GM23338 (cell line): ENCODE results near the gene SUPT7L. TPM values are rescaled to one million over a fixed set of nuclear protein-coding genes. Genes with fewer than 3 reads are reported as not detected.

Experiments
- ATAC-seq: fragments of 200-7000 bp; cut with Tn5 transposase; 3 replicates; pipeline ENCODE4 v1.9.1; 2020
- DNase-seq: peaks from one replicate; pipeline ENCODE4 v3.0.0-alpha.2; 2015; ENCODE audit warnings: low spot score
- H2AFZ ChIP-seq: fragments of 200-600 bp; sonication (generic); 2 replicates; pipeline ENCODE4 v1.8.0; 2016; ENCODE audit warnings: antibody characterized with exemption, mild to moderate bottlenecking, moderate library complexity
- H3F3A ChIP-seq: fragments of 200-600 bp; sonication (generic); replicated peaks from 2 replicates; pipeline ENCODE4 v1.8.0; 2017; ENCODE audit warnings: antibody characterized with exemption, mixed run types, low read depth
- H3K27ac ChIP-seq: fragments of 200-600 bp; sonication (generic); 2 replicates; pipeline ENCODE4 v1.6.1; 2016; ENCODE audit warnings: low read depth
- H3K27me3 ChIP-seq: fragments of 200-600 bp; sonication (generic); 2 replicates; pipeline ENCODE4 v1.8.0; 2016; ENCODE audit warnings: mild to moderate bottlenecking, mixed run types, moderate library complexity; ENCODE audit not compliant: insufficient read depth
- H3K36me3 ChIP-seq: fragments of 200-600 bp; sonication (generic); 2 replicates; pipeline ENCODE4 v1.8.0; 2016; ENCODE audit warnings: mild to moderate bottlenecking; ENCODE audit not compliant: insufficient read depth
- H3K4me1 ChIP-seq: fragments of 200-600 bp; sonication (generic); 2 replicates; pipeline ENCODE4 v1.8.0; 2016; ENCODE audit warnings: mild to moderate bottlenecking, moderate library complexity; ENCODE audit not compliant: insufficient read depth
- H3K4me2 ChIP-seq: fragments of 200-600 bp; sonication (generic); 2 replicates; pipeline ENCODE4 v1.7.1; 2017; ENCODE audit warnings: mixed run types
- H3K4me3 ChIP-seq: fragments of 200-600 bp; sonication (generic); 2 replicates; pipeline ENCODE4 v1.6.1; 2016; ENCODE audit warnings: mixed run types
- H3K79me2 ChIP-seq: fragments of 200-600 bp; sonication (generic); replicated peaks from 2 replicates; pipeline ENCODE4 v1.8.0; 2017; ENCODE audit warnings: mild to moderate bottlenecking; ENCODE audit not compliant: insufficient read depth
- H3K9me2 ChIP-seq: fragments of 200-600 bp; sonication (generic); 2 replicates; pipeline ENCODE4 v1.8.0; 2017; ENCODE audit not compliant: insufficient read depth
- H4K20me1 ChIP-seq: fragments of 200-600 bp; sonication (generic); replicated peaks from 2 replicates; pipeline ENCODE4 v1.8.0; 2017; ENCODE audit warnings: mild to moderate bottlenecking; ENCODE audit not compliant: insufficient read depth
- H3K27ac Mint-ChIP-seq: 2 replicates; pipeline ENCODE4 v1.8.0; 2020; ENCODE audit warnings: inconsistent platforms, mild to moderate bottlenecking, moderate library complexity, mixed read lengths
- H3K27me3 Mint-ChIP-seq: 3 replicates; pipeline ENCODE4 v1.8.0; 2022; ENCODE audit warnings: low read depth, mild to moderate bottlenecking, moderate library complexity, mixed read lengths, inconsistent platforms; ENCODE audit not compliant: insufficient read depth, poor library complexity
- H3K36me3 Mint-ChIP-seq: 3 replicates; pipeline ENCODE4 v1.8.0; 2021; ENCODE audit warnings: low read depth, mild to moderate bottlenecking, inconsistent platforms, moderate library complexity, mixed read lengths
- H3K4me1 Mint-ChIP-seq: 3 replicates; pipeline ENCODE4 v1.8.0; 2020; ENCODE audit warnings: mild to moderate bottlenecking, inconsistent platforms, mixed read lengths
- H3K4me3 Mint-ChIP-seq: 3 replicates; pipeline ENCODE4 v1.8.0; 2021; ENCODE audit warnings: moderate library complexity, mild to moderate bottlenecking, inconsistent platforms, mixed read lengths
- H3K9me3 Mint-ChIP-seq: 3 replicates; pipeline ENCODE4 v1.8.0; 2020; ENCODE audit warnings: moderate library complexity, mild to moderate bottlenecking, inconsistent platforms, mixed read lengths
- CREB1 ChIP-seq: fragments of 250-450 bp; sonication (Bioruptor Pico); IDR thresholded peaks from 2 replicates; pipeline ENCODE4 v1.5.0; 2020; ENCODE audit warnings: low read depth, mild to moderate bottlenecking, moderate library complexity
- EZH2phosphoT487 ChIP-seq: fragments of 200-600 bp; sonication (generic); IDR thresholded peaks from one replicate; pipeline ENCODE4 v1.8.1; 2018; ENCODE audit warnings: antibody characterized with exemption; ENCODE audit not compliant: unreplicated experiment
- JUNB ChIP-seq: IDR thresholded peaks from one replicate; pipeline ENCODE4 v1.6.1; 2016; ENCODE audit warnings: antibody characterized with exemption; ENCODE audit not compliant: unreplicated experiment
- NANOG ChIP-seq: IDR thresholded peaks from 2 replicates; pipeline ENCODE4 v1.6.1; 2016; ENCODE audit warnings: antibody characterized with exemption, borderline replicate concordance
- POLR2AphosphoS5 ChIP-seq: IDR thresholded peaks from 2 replicates; pipeline ENCODE4 v1.6.1; 2016; ENCODE audit warnings: antibody characterized with exemption, low read depth
- STAT1 ChIP-seq: IDR thresholded peaks from one replicate; pipeline ENCODE4 v1.6.1; 2016; ENCODE audit warnings: antibody characterized with exemption; ENCODE audit not compliant: unreplicated experiment
- ZNF114 ChIP-seq: fragments of 250-450 bp; sonication (Bioruptor Pico); IDR thresholded peaks from 2 replicates; pipeline ENCODE4 v1.5.0; 2020; ENCODE audit warnings: mild to moderate bottlenecking, moderate library complexity
- ZNF331 ChIP-seq: fragments of 250-450 bp; sonication (Bioruptor Pico); IDR thresholded peaks from 2 replicates; pipeline ENCODE4 v1.5.0; 2020; ENCODE audit warnings: low read depth, mild to moderate bottlenecking, moderate library complexity
- polyA plus RNA-seq: library from polyadenylated mRNA; unstranded; fragments of >200 nt; fragmentation: Nextera tagmentation; extraction: Ambion mirVana; gene quantifications from 2 replicates; pipeline ENCODE4 v1.2.1, GENCODE V29; 2016
- total RNA-seq: library from RNA; depleted of rRNA; stranded (reverse); fragments of >200 nt; shearing (Covaris generic); gene quantifications from 2 replicates; pipeline ENCODE4 v1.2.3, GENCODE V29; 2014
- TF ChIP-seq, protein P1 (sequence below): fragments of 250-450 bp; sonication (Bioruptor Pico); IDR thresholded peaks from 2 replicates; pipeline ENCODE4 v1.5.0; 2020; ENCODE audit warnings: mild to moderate bottlenecking, moderate library complexity
- TF ChIP-seq, protein P2 (sequence below), 2 experiments: fragments of 200-600 bp in 1 of 2; sonication (generic) in 1 of 2; conservative IDR thresholded peaks; 2 replicates each; pipeline versions ENCODE4 v1.5.1 to v1.6.1; 2016 to 2017; ENCODE audit warnings: antibody characterized with exemption in 2 of 2, low read depth in 2 of 2, mild to moderate bottlenecking in 2 of 2, moderate library complexity in 1 of 2
- TF ChIP-seq, protein P3 (sequence below): IDR thresholded peaks from 2 replicates; pipeline ENCODE4 v1.6.1; 2016; ENCODE audit warnings: antibody characterized with exemption

SUPT7L gene
- total and polyA plus RNA-seq, 2 experiments from 2014 or later: 13.7 to 16.5 TPM

DNA sequence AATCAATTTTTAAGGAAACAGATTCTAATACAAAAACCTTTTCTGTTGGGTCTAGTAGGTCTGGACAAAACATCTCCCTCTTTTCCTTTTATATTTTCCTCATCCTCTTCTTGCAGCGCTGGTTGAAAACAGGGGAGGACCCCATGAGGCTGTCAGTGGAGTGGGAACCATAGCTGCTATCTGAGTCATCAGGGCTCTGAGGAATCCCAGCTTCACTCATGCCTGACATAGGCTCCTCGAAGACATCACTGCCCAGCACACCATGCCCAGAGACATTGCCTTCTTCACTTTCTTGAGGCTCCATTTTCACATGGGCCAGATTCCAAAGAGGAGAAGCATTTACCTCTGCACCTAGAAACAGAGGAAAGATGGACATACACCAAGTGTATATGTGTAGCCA lies 10.0 kb downstream of the SUPT7L start (continued):
- TF ChIP-seq, protein P1, sequence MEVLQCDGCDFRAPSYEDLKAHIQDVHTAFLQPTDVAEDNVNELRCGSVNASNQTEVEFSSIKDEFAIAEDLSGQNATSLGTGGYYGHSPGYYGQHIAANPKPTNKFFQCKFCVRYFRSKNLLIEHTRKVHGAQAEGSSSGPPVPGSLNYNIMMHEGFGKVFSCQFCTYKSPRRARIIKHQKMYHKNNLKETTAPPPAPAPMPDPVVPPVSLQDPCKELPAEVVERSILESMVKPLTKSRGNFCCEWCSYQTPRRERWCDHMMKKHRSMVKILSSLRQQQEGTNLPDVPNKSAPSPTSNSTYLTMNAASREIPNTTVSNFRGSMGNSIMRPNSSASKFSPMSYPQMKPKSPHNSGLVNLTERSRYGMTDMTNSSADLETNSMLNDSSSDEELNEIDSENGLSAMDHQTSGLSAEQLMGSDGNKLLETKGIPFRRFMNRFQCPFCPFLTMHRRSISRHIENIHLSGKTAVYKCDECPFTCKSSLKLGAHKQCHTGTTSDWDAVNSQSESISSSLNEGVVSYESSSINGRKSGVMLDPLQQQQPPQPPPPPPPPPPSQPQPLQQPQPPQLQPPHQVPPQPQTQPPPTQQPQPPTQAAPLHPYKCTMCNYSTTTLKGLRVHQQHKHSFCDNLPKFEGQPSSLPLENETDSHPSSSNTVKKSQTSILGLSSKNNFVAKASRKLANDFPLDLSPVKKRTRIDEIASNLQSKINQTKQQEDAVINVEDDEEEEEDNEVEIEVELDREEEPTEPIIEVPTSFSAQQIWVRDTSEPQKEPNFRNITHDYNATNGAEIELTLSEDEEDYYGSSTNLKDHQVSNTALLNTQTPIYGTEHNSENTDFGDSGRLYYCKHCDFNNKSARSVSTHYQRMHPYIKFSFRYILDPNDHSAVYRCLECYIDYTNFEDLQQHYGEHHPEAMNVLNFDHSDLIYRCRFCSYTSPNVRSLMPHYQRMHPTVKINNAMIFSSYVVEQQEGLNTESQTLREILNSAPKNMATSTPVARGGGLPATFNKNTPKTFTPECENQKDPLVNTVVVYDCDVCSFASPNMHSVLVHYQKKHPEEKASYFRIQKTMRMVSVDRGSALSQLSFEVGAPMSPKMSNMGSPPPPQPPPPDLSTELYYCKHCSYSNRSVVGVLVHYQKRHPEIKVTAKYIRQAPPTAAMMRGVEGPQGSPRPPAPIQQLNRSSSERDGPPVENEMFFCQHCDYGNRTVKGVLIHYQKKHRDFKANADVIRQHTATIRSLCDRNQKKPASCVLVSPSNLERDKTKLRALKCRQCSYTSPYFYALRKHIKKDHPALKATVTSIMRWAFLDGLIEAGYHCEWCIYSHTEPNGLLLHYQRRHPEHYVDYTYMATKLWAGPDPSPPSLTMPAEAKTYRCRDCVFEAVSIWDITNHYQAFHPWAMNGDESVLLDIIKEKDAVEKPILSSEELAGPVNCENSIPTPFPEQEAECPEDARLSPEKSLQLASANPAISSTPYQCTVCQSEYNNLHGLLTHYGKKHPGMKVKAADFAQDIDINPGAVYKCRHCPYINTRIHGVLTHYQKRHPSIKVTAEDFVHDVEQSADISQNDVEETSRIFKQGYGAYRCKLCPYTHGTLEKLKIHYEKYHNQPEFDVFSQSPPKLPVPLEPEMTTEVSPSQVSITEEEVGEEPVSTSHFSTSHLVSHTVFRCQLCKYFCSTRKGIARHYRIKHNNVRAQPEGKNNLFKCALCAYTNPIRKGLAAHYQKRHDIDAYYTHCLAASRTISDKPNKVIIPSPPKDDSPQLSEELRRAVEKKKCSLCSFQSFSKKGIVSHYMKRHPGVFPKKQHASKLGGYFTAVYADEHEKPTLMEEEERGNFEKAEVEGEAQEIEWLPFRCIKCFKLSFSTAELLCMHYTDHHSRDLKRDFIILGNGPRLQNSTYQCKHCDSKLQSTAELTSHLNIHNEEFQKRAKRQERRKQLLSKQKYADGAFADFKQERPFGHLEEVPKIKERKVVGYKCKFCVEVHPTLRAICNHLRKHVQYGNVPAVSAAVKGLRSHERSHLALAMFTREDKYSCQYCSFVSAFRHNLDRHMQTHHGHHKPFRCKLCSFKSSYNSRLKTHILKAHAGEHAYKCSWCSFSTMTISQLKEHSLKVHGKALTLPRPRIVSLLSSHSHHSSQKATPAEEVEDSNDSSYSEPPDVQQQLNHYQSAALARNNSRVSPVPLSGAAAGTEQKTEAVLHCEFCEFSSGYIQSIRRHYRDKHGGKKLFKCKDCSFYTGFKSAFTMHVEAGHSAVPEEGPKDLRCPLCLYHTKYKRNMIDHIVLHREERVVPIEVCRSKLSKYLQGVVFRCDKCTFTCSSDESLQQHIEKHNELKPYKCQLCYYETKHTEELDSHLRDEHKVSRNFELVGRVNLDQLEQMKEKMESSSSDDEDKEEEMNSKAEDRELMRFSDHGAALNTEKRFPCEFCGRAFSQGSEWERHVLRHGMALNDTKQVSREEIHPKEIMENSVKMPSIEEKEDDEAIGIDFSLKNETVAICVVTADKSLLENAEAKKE (CRISPR knock-in tag): no peak
- TF ChIP-seq, protein P2, sequence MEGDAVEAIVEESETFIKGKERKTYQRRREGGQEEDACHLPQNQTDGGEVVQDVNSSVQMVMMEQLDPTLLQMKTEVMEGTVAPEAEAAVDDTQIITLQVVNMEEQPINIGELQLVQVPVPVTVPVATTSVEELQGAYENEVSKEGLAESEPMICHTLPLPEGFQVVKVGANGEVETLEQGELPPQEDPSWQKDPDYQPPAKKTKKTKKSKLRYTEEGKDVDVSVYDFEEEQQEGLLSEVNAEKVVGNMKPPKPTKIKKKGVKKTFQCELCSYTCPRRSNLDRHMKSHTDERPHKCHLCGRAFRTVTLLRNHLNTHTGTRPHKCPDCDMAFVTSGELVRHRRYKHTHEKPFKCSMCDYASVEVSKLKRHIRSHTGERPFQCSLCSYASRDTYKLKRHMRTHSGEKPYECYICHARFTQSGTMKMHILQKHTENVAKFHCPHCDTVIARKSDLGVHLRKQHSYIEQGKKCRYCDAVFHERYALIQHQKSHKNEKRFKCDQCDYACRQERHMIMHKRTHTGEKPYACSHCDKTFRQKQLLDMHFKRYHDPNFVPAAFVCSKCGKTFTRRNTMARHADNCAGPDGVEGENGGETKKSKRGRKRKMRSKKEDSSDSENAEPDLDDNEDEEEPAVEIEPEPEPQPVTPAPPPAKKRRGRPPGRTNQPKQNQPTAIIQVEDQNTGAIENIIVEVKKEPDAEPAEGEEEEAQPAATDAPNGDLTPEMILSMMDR (conservative IDR thresholded peaks at IDR 0.05; ENCODE audit: low read depth in 2 of 2): no peak
- TF ChIP-seq STAT1 (no peak), CREB1 (no peak), NANOG (no peak), JUNB (no peak)

DNA sequence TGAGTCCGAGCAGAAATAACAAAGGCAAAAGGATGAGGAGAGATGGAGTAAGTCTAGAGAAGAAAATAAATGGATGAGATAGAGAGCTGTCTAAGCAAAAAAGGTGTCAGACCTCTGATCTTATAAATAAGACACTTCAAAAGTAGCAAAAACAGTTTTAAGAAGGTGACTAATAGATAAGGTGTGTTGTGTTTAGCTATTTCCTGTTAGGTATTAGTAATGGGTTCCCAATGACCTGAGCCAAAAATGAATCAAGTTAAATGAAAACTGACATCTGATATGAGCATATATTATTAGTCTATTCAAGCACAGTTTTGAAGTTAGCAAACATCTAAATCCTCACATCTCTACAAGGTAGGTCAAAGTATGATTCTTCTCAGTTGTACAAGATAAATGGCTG lies 10.6 kb downstream of the SUPT7L start:
- Histone ChIP-seq H3K4me3 (no peak overlapping the region), H3K9me2 (no peaks in the 10 kb centered on the region), H3K27me3 (no peaks in the 10 kb centered on the region), H3K79me2 (no peaks in the 10 kb centered on the region), H3K4me2 (no peak overlapping the region), H3K27ac (no peak overlapping the region), H3K36me3 (peaks cover 27% of the 10 kb centered on the region), H4K20me1 (peaks cover 7% of the 10 kb centered on the region; the same call in 1 of the 2 replicates), H3K4me1 (no peaks in the 10 kb centered on the region), H2AFZ (no peak overlapping the region), H3F3A (no peaks in the 10 kb centered on the region)
- Mint-ChIP-seq H3K27ac (no peak overlapping the region), H3K9me3 (no peaks in the 10 kb centered on the region), H3K27me3 (peaks cover 2% of the 10 kb centered on the region), H3K4me1 (no peaks in the 10 kb centered on the region), H3K4me3 (no peak overlapping the region), H3K36me3 (peaks cover 59% of the 10 kb centered on the region)
- DNase-seq (no peak), ATAC-seq (no peak)
- TF ChIP-seq STAT1: no peak
- no peak for TF ChIP-seq CREB1
- TF ChIP-seq, protein P3, sequence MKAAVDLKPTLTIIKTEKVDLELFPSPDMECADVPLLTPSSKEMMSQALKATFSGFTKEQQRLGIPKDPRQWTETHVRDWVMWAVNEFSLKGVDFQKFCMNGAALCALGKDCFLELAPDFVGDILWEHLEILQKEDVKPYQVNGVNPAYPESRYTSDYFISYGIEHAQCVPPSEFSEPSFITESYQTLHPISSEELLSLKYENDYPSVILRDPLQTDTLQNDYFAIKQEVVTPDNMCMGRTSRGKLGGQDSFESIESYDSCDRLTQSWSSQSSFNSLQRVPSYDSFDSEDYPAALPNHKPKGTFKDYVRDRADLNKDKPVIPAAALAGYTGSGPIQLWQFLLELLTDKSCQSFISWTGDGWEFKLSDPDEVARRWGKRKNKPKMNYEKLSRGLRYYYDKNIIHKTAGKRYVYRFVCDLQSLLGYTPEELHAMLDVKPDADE: no peak
- no peak for TF ChIP-seq EZH2phosphoT487
- no peak for TF ChIP-seq JUNB
- no peak for TF ChIP-seq POLR2AphosphoS5
- TF ChIP-seq, protein P2 (conservative IDR thresholded peaks at IDR 0.05; ENCODE audit: low read depth in 2 of 2): no peak
- no peak for TF ChIP-seq ZNF114 (CRISPR knock-in tag)
- no peak for TF ChIP-seq NANOG
- no peak for TF ChIP-seq ZNF331 (CRISPR knock-in tag)
